Measurements from ENCODE around the gene ABCC6. TPM values are rescaled to one million over a fixed set of nuclear protein-coding genes. Genes with fewer than 3 reads are reported as not detected.
"Not testable (repeated sequence)": the region's sequence is repeated elsewhere in the genome, so short reads cannot be mapped to it uniquely, and the experiment has no call there.

Gene ABCC6
- polyA plus RNA-seq, 3 donors from 2014 or later = 0.03 TPM; not detected in 2

GRCh38 chr16:16246578-16247262, 23.4 kb upstream of the ABCC6 start:
- H3K4me3 Mint-ChIP-seq; H3K27ac Mint-ChIP-seq; DNase-seq; H3K4me1 Mint-ChIP-seq; H3K36me3 Mint-ChIP-seq; H3K9me3 Mint-ChIP-seq; H3K27me3 Mint-ChIP-seq (ENCODE audit: low read depth in 3 of 3): not testable (repeated sequence)

- not testable (repeated sequence) for H3K9me3 Mint-ChIP-seq, H3K36me3 Mint-ChIP-seq, H3K27ac Mint-ChIP-seq
These were observed 20.6 kb upstream of the ABCC6 start for GRCh38 chr16:16243886-16244285.

GRCh38 chr16:16240667-16241066, 17.4 kb upstream of the ABCC6 start:
- H3K4me3 Mint-ChIP-seq; H3K27ac Mint-ChIP-seq; H3K4me1 Mint-ChIP-seq; H3K27me3 Mint-ChIP-seq (ENCODE audit: low read depth in 3 of 3); DNase-seq; H3K9me3 Mint-ChIP-seq; H3K36me3 Mint-ChIP-seq: not testable (repeated sequence)

More at GRCh38 chr16:16243886-16244285, 20.6 kb upstream of the ABCC6 start:
- DNase-seq; H3K4me1 Mint-ChIP-seq; H3K4me3 Mint-ChIP-seq; H3K27me3 Mint-ChIP-seq (ENCODE audit: low read depth in 3 of 3): not testable (repeated sequence)

- H3K27ac Mint-ChIP-seq; DNase-seq; H3K36me3 Mint-ChIP-seq; H3K4me3 Mint-ChIP-seq; H3K4me1 Mint-ChIP-seq; H3K9me3 Mint-ChIP-seq; H3K27me3 Mint-ChIP-seq (ENCODE audit: low read depth in 3 of 3): not testable (repeated sequence)
These were observed 14.4 kb upstream of the ABCC6 start for GRCh38 chr16:16237738-16238137.

- DNase-seq = not testable (repeated sequence)
These were observed 13.8 kb upstream of the ABCC6 start for GRCh38 chr16:16237071-16237470.

GRCh38 chr16:16232692-16233061, 9.4 kb upstream of the ABCC6 start:
- H3K27ac Mint-ChIP-seq; H3K36me3 Mint-ChIP-seq; H3K4me1 Mint-ChIP-seq; DNase-seq; H3K4me3 Mint-ChIP-seq; H3K27me3 Mint-ChIP-seq (ENCODE audit: low read depth in 3 of 3); H3K9me3 Mint-ChIP-seq: not testable (repeated sequence)

More at GRCh38 chr16:16237071-16237470, 13.8 kb upstream of the ABCC6 start:
- H3K27me3 Mint-ChIP-seq (ENCODE audit: low read depth in 3 of 3); H3K4me1 Mint-ChIP-seq; H3K9me3 Mint-ChIP-seq; H3K27ac Mint-ChIP-seq; H3K36me3 Mint-ChIP-seq; H3K4me3 Mint-ChIP-seq: not testable (repeated sequence)

- H3K36me3 Mint-ChIP-seq; DNase-seq; H3K4me1 Mint-ChIP-seq; H3K9me3 Mint-ChIP-seq; H3K4me3 Mint-ChIP-seq; H3K27me3 Mint-ChIP-seq (ENCODE audit: low read depth in 3 of 3); H3K27ac Mint-ChIP-seq: not testable (repeated sequence)
These were observed 458 bp upstream of the ABCC6 start for GRCh38 chr16:16223662-16224241.

GRCh38 chr16:16221382-16221781, 1.9 kb downstream of the ABCC6 start:
- not testable (repeated sequence) for H3K27me3 Mint-ChIP-seq (ENCODE audit: low read depth in 3 of 3); H3K9me3 Mint-ChIP-seq; H3K4me1 Mint-ChIP-seq; H3K4me3 Mint-ChIP-seq; H3K27ac Mint-ChIP-seq; H3K36me3 Mint-ChIP-seq; DNase-seq

- DNase-seq; H3K4me3 Mint-ChIP-seq; H3K36me3 Mint-ChIP-seq; H3K4me1 Mint-ChIP-seq; H3K27me3 Mint-ChIP-seq (ENCODE audit: low read depth in 3 of 3); H3K27ac Mint-ChIP-seq; H3K9me3 Mint-ChIP-seq: not testable (repeated sequence)
These were observed 2.8 kb downstream of the ABCC6 start for GRCh38 chr16:16220449-16220848.

- H3K36me3 Mint-ChIP-seq; H3K9me3 Mint-ChIP-seq; H3K4me1 Mint-ChIP-seq; DNase-seq; H3K4me3 Mint-ChIP-seq; H3K27ac Mint-ChIP-seq; H3K27me3 Mint-ChIP-seq (ENCODE audit: low read depth in 3 of 3): not testable (repeated sequence)
These were observed 4.5 kb downstream of the ABCC6 start for GRCh38 chr16:16218787-16219186.

- not testable (repeated sequence) for DNase-seq; H3K27ac Mint-ChIP-seq; H3K27me3 Mint-ChIP-seq (ENCODE audit: low read depth in 3 of 3); H3K4me1 Mint-ChIP-seq; H3K36me3 Mint-ChIP-seq; H3K4me3 Mint-ChIP-seq; H3K9me3 Mint-ChIP-seq
These were observed 4.9 kb downstream of the ABCC6 start for GRCh38 chr16:16218349-16218748.

- not testable (repeated sequence) for H3K4me3 Mint-ChIP-seq; H3K36me3 Mint-ChIP-seq; H3K9me3 Mint-ChIP-seq; H3K27me3 Mint-ChIP-seq (ENCODE audit: low read depth in 3 of 3); DNase-seq; H3K4me1 Mint-ChIP-seq; H3K27ac Mint-ChIP-seq
These were observed 9.4 kb downstream of the ABCC6 start for GRCh38 chr16:16213863-16214293.

- H3K27me3 Mint-ChIP-seq (ENCODE audit: low read depth in 3 of 3); H3K4me1 Mint-ChIP-seq; DNase-seq; H3K36me3 Mint-ChIP-seq; H3K4me3 Mint-ChIP-seq; H3K9me3 Mint-ChIP-seq; H3K27ac Mint-ChIP-seq: not testable (repeated sequence)
These were observed 11.9 kb downstream of the ABCC6 start for GRCh38 chr16:16211404-16211803.

GRCh38 chr16:16208461-16208860, 14.8 kb downstream of the ABCC6 start:
- not testable (repeated sequence) for H3K9me3 Mint-ChIP-seq; H3K36me3 Mint-ChIP-seq; H3K4me1 Mint-ChIP-seq; H3K4me3 Mint-ChIP-seq; DNase-seq; H3K27me3 Mint-ChIP-seq (ENCODE audit: low read depth in 3 of 3); H3K27ac Mint-ChIP-seq

- not testable (repeated sequence) for H3K4me3 Mint-ChIP-seq, H3K27ac Mint-ChIP-seq
These were observed 15.4 kb downstream of the ABCC6 start for GRCh38 chr16:16207787-16208334.

More at GRCh38 chr16:16207787-16208334, 15.4 kb downstream of the ABCC6 start:
- DNase-seq; H3K4me1 Mint-ChIP-seq; H3K27me3 Mint-ChIP-seq (ENCODE audit: low read depth in 3 of 3); H3K36me3 Mint-ChIP-seq; H3K9me3 Mint-ChIP-seq: not testable (repeated sequence)

All from immature natural killer cell (primary cell).